OCI-LY3 (cell line): ENCODE results near the gene SGSM1.

Experiments
- H2AFZ ChIP-seq: fragments of 200-600, 300-600 bp; shearing (Covaris generic); 2 replicates; pipeline ENCODE4 v1.6.0; 2014; ENCODE audit warnings: antibody characterized with exemption, low read depth, low read length
- H3K27ac ChIP-seq: fragments of 200-600, 300-600 bp; sonication (generic); 2 replicates; pipeline ENCODE4 v1.5.1; 2014; ENCODE audit warnings: mild to moderate bottlenecking, low read length, moderate library complexity, mixed read lengths
- H3K27me3 ChIP-seq: fragments of 200-600, 300-600 bp; sonication (generic); 2 replicates; pipeline ENCODE4 v1.6.1; 2014; ENCODE audit warnings: low read depth, low read length, mixed read lengths
- H3K36me3 ChIP-seq: fragments of 200-600, 300-600 bp; sonication (generic); replicated peaks from 2 replicates; pipeline ENCODE3; 2014; ENCODE audit warnings: low read depth, low read length, mixed read lengths
- H3K4me1 ChIP-seq: fragments of 300-600, 200-600 bp; sonication (generic); 2 replicates; pipeline ENCODE4 v1.6.1; 2014; ENCODE audit warnings: low read length, mixed read lengths
- H3K4me2 ChIP-seq: fragments of 200-600, 300-600 bp; sonication (generic); 2 replicates; pipeline ENCODE4 v1.6.1; 2014; ENCODE audit warnings: low read length, mixed read lengths
- H3K4me3 ChIP-seq: fragments of 300-600, 200-600 bp; sonication (generic); 2 replicates; pipeline ENCODE4 v1.5.1; 2014; ENCODE audit warnings: antibody characterized with exemption, mild to moderate bottlenecking, low read length, moderate library complexity
- H3K79me2 ChIP-seq: fragments of 300-600, 200-600 bp; shearing (Covaris generic); 2 replicates; pipeline ENCODE4 v1.6.1; 2014; ENCODE audit warnings: mild to moderate bottlenecking, low read length, mixed read lengths
- H3K9ac ChIP-seq: fragments of 300-600, 200-600 bp; shearing (Covaris generic); 2 replicates; pipeline ENCODE4 v1.6.0; 2014; ENCODE audit warnings: mild to moderate bottlenecking, low read length, moderate library complexity
- H3K9me3 ChIP-seq: fragments of 200-600, 300-600 bp; shearing (Covaris generic); 2 replicates; pipeline ENCODE4 v1.6.1; 2014; ENCODE audit warnings: low read length, mixed read lengths; ENCODE audit not compliant: insufficient read depth
- H4K20me1 ChIP-seq: fragments of 200-600, 300-600 bp; sonication (generic); 2 replicates; pipeline ENCODE4 v1.6.1; 2016; ENCODE audit warnings: low read length, mixed read lengths; ENCODE audit not compliant: insufficient read depth
- EZH2phosphoT487 ChIP-seq: fragments of 200-600 bp; shearing (Covaris generic); IDR thresholded peaks from 2 replicates; pipeline ENCODE4 v1.6.1; 2018; ENCODE audit warnings: antibody characterized with exemption, mixed run types, low read depth
- TF ChIP-seq, protein P1 (sequence below): fragments of 200-600, 300-600 bp; sonication (generic); IDR thresholded peaks from 2 replicates; pipeline ENCODE4 v1.5.1; 2014; ENCODE audit warnings: antibody characterized with exemption, low read length, low read depth

The SGSM1 gene

DNA sequence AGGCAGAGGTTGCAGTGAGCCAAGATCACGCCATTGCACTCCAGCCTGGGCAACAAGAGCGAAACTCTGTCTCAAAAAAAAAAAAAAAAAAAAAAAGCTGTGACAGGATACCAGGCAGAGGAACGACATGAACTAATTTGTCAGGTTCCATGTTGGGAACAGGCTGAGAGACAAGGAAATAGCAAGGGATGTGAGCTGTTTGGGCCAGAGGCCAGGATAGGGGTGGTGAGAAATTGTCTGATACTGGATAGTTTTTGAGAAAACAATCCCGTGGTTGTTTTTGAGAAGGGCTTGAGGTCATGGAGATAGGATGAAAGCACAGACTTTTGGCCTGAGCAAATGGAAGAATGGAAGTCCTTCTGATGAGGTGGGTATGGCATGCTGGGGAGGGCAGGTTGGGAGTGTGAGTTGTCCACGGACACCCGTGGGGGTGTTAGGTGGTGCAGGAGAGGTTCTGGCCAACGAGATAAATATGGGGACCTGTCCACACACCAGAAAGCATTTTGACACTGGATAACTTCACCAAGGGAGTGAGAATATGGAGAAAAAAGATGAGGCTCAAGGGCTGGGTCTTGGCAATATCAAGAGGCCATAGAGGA is 45.2 kb upstream of the SGSM1 start:
- no peaks in the 10 kb centered on the region for H4K20me1 ChIP-seq
- H3K9me3 ChIP-seq: no peaks in the 10 kb centered on the region
- H3K4me2 ChIP-seq: no peak overlapping the region
- TF ChIP-seq, protein P1, sequence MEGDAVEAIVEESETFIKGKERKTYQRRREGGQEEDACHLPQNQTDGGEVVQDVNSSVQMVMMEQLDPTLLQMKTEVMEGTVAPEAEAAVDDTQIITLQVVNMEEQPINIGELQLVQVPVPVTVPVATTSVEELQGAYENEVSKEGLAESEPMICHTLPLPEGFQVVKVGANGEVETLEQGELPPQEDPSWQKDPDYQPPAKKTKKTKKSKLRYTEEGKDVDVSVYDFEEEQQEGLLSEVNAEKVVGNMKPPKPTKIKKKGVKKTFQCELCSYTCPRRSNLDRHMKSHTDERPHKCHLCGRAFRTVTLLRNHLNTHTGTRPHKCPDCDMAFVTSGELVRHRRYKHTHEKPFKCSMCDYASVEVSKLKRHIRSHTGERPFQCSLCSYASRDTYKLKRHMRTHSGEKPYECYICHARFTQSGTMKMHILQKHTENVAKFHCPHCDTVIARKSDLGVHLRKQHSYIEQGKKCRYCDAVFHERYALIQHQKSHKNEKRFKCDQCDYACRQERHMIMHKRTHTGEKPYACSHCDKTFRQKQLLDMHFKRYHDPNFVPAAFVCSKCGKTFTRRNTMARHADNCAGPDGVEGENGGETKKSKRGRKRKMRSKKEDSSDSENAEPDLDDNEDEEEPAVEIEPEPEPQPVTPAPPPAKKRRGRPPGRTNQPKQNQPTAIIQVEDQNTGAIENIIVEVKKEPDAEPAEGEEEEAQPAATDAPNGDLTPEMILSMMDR: no peak
- no peak for TF ChIP-seq EZH2phosphoT487
- no peak overlapping the region for H3K27ac ChIP-seq
- peaks cover 41% of the 10 kb centered on the region for H3K27me3 ChIP-seq
- no peaks in the 10 kb centered on the region for H3K4me1 ChIP-seq
- H2AFZ ChIP-seq: no peak overlapping the region
- H3K9ac ChIP-seq: no peak overlapping the region
- H3K4me3 ChIP-seq: no peak overlapping the region
- H3K79me2 ChIP-seq: no peaks in the 10 kb centered on the region
- H3K36me3 ChIP-seq: no peaks in the 10 kb centered on the region

DNA sequence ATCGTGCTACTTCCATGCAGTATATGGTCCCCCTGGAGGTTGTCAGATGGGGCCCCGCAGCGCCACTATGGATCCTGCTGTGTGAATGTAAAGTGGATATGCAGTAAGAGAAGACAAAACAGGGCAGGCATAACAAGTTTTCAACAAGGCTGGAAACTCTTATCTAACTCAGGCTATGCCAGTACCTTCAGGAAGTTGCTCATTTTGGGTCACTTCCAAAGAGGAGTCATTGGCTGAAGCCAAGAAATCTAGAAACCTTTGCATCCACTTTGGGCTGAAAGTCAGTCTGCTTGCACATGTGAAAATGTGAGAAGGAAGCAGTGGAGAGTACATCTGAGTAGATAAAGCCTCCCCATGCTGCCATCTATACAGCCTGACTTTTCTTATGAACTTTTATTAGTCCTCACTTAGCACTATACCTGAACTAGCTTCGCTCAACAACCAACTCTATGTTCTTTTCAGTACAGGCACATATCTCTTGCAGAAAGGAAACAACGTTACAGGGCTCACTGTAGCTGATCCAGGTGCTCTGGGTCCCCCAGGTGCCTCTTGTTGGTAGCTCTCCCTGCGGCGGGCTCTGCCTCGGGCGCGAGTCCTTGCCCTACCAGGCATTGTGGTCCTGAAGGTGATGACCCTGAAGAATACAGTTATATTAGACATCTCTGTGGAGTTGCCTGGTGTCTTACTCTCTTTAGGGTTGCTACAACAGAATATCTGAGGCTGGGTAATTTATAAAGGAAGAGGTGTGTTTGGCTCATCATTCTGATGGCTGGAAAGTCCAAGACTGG is 43.9 kb upstream of the SGSM1 start:
- Histone ChIP-seq H3K79me2 (no peaks in the 10 kb centered on the region), H3K4me2 (no peak overlapping the region), H2AFZ (no peak overlapping the region), H3K9ac (no peak overlapping the region), H3K4me3 (no peak overlapping the region), H3K36me3 (no peaks in the 10 kb centered on the region), H4K20me1 (no peaks in the 10 kb centered on the region), H3K27ac (no peak overlapping the region), H3K4me1 (no peaks in the 10 kb centered on the region), H3K9me3 (no peaks in the 10 kb centered on the region), H3K27me3 (peaks cover 41% of the 10 kb centered on the region)
- TF ChIP-seq, protein P1: no peak
- TF ChIP-seq EZH2phosphoT487: no peak

DNA sequence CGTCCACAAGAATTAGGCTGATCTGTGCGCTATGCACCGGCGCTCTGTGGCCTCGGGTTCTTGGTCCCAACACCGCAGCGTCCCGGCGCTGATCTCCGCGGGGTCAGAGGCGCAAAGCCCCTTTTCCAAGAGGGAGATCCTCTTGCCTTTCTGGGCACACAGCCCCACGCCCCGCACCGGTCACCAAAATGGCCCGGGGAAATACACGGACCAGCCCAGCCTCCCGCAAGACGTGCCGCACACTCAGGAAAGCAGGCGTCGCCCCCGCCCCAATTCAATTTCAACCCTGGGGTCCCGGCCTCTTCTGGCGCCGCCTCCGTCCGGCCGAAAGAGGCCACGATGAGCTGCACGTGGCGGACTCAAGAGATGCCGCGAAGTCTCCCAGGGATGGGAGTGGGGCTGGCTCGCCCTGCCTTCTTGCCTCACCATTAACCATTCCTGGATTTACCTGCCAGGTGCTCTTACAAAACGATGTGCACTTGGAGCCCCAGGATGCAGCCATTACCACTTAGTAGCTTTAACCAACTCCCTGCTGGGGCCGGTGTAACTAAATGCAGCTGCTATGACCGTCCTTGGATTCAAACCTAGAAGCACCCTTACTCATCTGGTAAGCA is 42.0 kb upstream of the SGSM1 start:
- H2AFZ ChIP-seq: no peak overlapping the region

More for the DNA sequence above, 42.0 kb upstream of the SGSM1 start:
- H3K79me2 ChIP-seq: no peaks in the 10 kb centered on the region
- H4K20me1 ChIP-seq: no peaks in the 10 kb centered on the region
- H3K27ac ChIP-seq: no peak overlapping the region
- H3K27me3 ChIP-seq: peaks cover 34% of the 10 kb centered on the region
- H3K9ac ChIP-seq: no peak overlapping the region
- peaks cover 6% of the 10 kb centered on the region for H3K4me1 ChIP-seq
- no peak overlapping the region for H3K4me2 ChIP-seq
- no peak overlapping the region for H3K4me3 ChIP-seq
- H3K36me3 ChIP-seq: no peaks in the 10 kb centered on the region
- no peaks in the 10 kb centered on the region for H3K9me3 ChIP-seq
- TF ChIP-seq EZH2phosphoT487: no peak
- TF ChIP-seq, protein P1: no peak
